NOMO-1 treated with DMSO at 0.1 percent for 48 hours (cell line): ENCODE data around the gene BRINP2.

ENCODE experiments used
- DNase-seq: peaks from one replicate; lab custom pipeline; 2025; ENCODE audit not compliant: unreplicated experiment; lab: John Stamatoyannopoulos, UW

The BRINP2 gene

GRCh38 chr1:177219554-177220458, 49.0 kb downstream of the BRINP2 start:
- DNase-seq: no peak

GRCh38 chr1:177223359-177223758, 52.6 kb downstream of the BRINP2 start:
- no peak for DNase-seq

GRCh38 chr1:177227978-177228692, 57.4 kb downstream of the BRINP2 start:
- DNase-seq: no peak

- DNase-seq: no peak
Observed at GRCh38 chr1:177228693-177229065, 57.9 kb downstream of the BRINP2 start.

GRCh38 chr1:177229781-177230180, 59.0 kb downstream of the BRINP2 start:
- DNase-seq: no peak

- no peak for DNase-seq
Observed at GRCh38 chr1:177230228-177231016, 59.7 kb downstream of the BRINP2 start.

- no peak for DNase-seq
Observed at GRCh38 chr1:177235350-177235749, 64.6 kb downstream of the BRINP2 start.

- DNase-seq: no peak
Observed at GRCh38 chr1:177236962-177237361, 66.2 kb downstream of the BRINP2 start.

GRCh38 chr1:177238967-177239366, 68.2 kb downstream of the BRINP2 start:
- DNase-seq: no peak

GRCh38 chr1:177239792-177240191, 69.0 kb downstream of the BRINP2 start:
- no peak for DNase-seq

- DNase-seq: no peak
Observed at GRCh38 chr1:177243773-177244172, 73.0 kb downstream of the BRINP2 start.

GRCh38 chr1:177246710-177247580, 76.2 kb downstream of the BRINP2 start:
- no peak for DNase-seq

GRCh38 chr1:177247623-177248176, 76.9 kb downstream of the BRINP2 start:
- DNase-seq: no peak

GRCh38 chr1:177248258-177248657, 77.5 kb downstream of the BRINP2 start:
- no peak for DNase-seq

- DNase-seq: no peak
Observed at GRCh38 chr1:177249231-177249630, 78.5 kb downstream of the BRINP2 start.

GRCh38 chr1:177252877-177253276, 82.1 kb downstream of the BRINP2 start:
- DNase-seq: no peak

- no peak for DNase-seq
Observed at GRCh38 chr1:177255411-177255810, 84.7 kb downstream of the BRINP2 start.

GRCh38 chr1:177256153-177257075, 85.7 kb downstream of the BRINP2 start:
- DNase-seq: peak; percentile 42

- DNase-seq: no peak
Observed at GRCh38 chr1:177257128-177257527, 86.4 kb downstream of the BRINP2 start.
